H1 (cell line): ENCODE data around the gene MGRN1. TPM values are rescaled to one million over a fixed set of nuclear protein-coding genes. Genes with fewer than 3 reads are reported as not detected.

ENCODE experiments used
- CTCF ChIA-PET: fragments of 300-600 bp; sonication (Branson Sonifier 250); formaldehyde crosslinking; loops from one replicate; lab custom pipeline; 2021; ENCODE audit not compliant: partially characterized antibody; lab: Charles Lee
- POLR2A ChIA-PET: fragments of 300-600 bp; sonication (Branson Sonifier 250); formaldehyde crosslinking; loops from one replicate; lab custom pipeline; 2021; ENCODE audit warnings: inconsistent platforms; ENCODE audit not compliant: partially characterized antibody; lab: Charles Lee
- DNase-seq, 2 experiments: peaks; one replicate each; pipeline versions ENCODE4 v3.0.0 to v3.0.0-alpha.2; 2010 to 2022; ENCODE audit warnings: low spot score in 2 of 2, low read depth in 1 of 2, mixed read lengths in 1 of 2
- FAIRE-seq: peaks from 2 replicates; lab custom pipeline; 2011; peaks lifted over from hg19 to GRCh38; lab: Jason Lieb, UNC
- H2AFZ ChIP-seq: 2 replicates; pipeline ENCODE4 v1.8.1; 2012; ENCODE audit warnings: low read length, inconsistent platforms
- H2AK5ac ChIP-seq: 2 replicates; pipeline ENCODE4 v1.6.1; 2013; ENCODE audit warnings: low read depth, low read length
- H2BK120ac ChIP-seq: replicated peaks from 2 replicates; pipeline ENCODE3; 2013; ENCODE audit warnings: low read depth, low read length, inconsistent platforms
- H2BK12ac ChIP-seq: 2 replicates; pipeline ENCODE4 v1.6.1; 2013; ENCODE audit warnings: low read depth, low read length
- H2BK15ac ChIP-seq: 2 replicates; pipeline ENCODE4 v1.6.1; 2013; ENCODE audit warnings: low read length
- H2BK20ac ChIP-seq: 2 replicates; pipeline ENCODE4 v1.6.1; 2013; ENCODE audit warnings: low read length
- H2BK5ac ChIP-seq: 2 replicates; pipeline ENCODE4 v1.6.1; 2013; ENCODE audit warnings: low read depth, low read length
- H3K14ac ChIP-seq: 2 replicates; pipeline ENCODE4 v1.6.1; 2013; ENCODE audit warnings: inconsistent platforms; ENCODE audit not compliant: insufficient read length
- H3K18ac ChIP-seq: 2 replicates; pipeline ENCODE4 v1.6.1; 2013; ENCODE audit warnings: low read length; ENCODE audit errors: extremely low read depth
- H3K23ac ChIP-seq: 2 replicates; pipeline ENCODE4 v1.6.1; 2013; ENCODE audit warnings: inconsistent platforms; ENCODE audit not compliant: insufficient read length
- H3K23me2 ChIP-seq: 2 replicates; pipeline ENCODE4 v1.6.1; 2013; ENCODE audit warnings: low read depth, low read length
- H3K27ac ChIP-seq: 2 replicates; pipeline ENCODE4 v1.6.1; 2011; ENCODE audit warnings: low read depth, low read length, inconsistent platforms
- H3K27me3 ChIP-seq, 4 experiments: replicated peaks in 1 of 4; 1 replicate in 1 of 4; 2 replicates in 3 of 4; pipeline versions ENCODE4 v1.6.1 to v1.8.1; 2011 to 2013; ENCODE audit warnings: low read length in 3 of 4, mild to moderate bottlenecking in 3 of 4, inconsistent platforms in 2 of 4, mixed read lengths in 2 of 4, moderate library complexity in 1 of 4; ENCODE audit not compliant: control insufficient read depth in 3 of 4, insufficient read depth in 3 of 4; ENCODE audit errors: extremely low read depth in 1 of 4
- H3K36me3 ChIP-seq, 4 experiments: 2 replicates each; pipeline versions ENCODE4 v1.6.1 to v1.8.1; 2011 to 2013; ENCODE audit warnings: mild to moderate bottlenecking in 4 of 4, low read length in 3 of 4, moderate library complexity in 2 of 4, control low read depth in 1 of 4, inconsistent platforms in 1 of 4; ENCODE audit not compliant: insufficient read depth in 4 of 4, control insufficient read depth in 2 of 4
- H3K4ac ChIP-seq: replicated peaks from 2 replicates; pipeline ENCODE3; 2013; ENCODE audit warnings: low read length, low read depth, mixed read lengths, inconsistent platforms; ENCODE audit not compliant: insufficient read length
- H3K4me1 ChIP-seq, 4 experiments: replicated peaks in 1 of 4; 1 replicate in 1 of 4; 2 replicates in 3 of 4; pipeline versions ENCODE4 v1.6.1 to v1.8.1; 2011 to 2013; ENCODE audit warnings: low read length in 3 of 4, inconsistent platforms in 2 of 4, mixed read lengths in 1 of 4; ENCODE audit not compliant: insufficient read depth in 4 of 4, control insufficient read depth in 3 of 4
- H3K4me2 ChIP-seq, 2 experiments: 2 replicates each; pipeline versions ENCODE4 v1.6.1 to v1.8.1; 2011 to 2013; ENCODE audit warnings: low read depth in 2 of 2, low read length in 2 of 2, control low read depth in 1 of 2, inconsistent platforms in 1 of 2, mild to moderate bottlenecking in 1 of 2; ENCODE audit not compliant: insufficient read depth in 1 of 2
- H3K4me3 ChIP-seq, 4 experiments: fragments of 200-600, 300-600 bp in 1 of 4; sonication (generic), shearing (Covaris generic), sonication (Bioruptor Twin) in 1 of 4; 2 replicates each; pipeline versions ENCODE4 v1.5.1 to v1.8.1; 2011 to 2016; ENCODE audit warnings: low read length in 4 of 4, low read depth in 3 of 4, control low read depth in 2 of 4, inconsistent platforms in 2 of 4, mild to moderate bottlenecking in 2 of 4, mixed read lengths in 1 of 4, moderate library complexity in 1 of 4; ENCODE audit not compliant: insufficient read depth in 2 of 4; ENCODE audit errors: extremely low read depth in 1 of 4
- H3K56ac ChIP-seq: replicated peaks from 2 replicates; pipeline ENCODE3; 2013; ENCODE audit warnings: low read depth, mild to moderate bottlenecking, mixed read lengths, low read length, inconsistent platforms; ENCODE audit not compliant: insufficient read length
- H3K79me1 ChIP-seq: 2 replicates; pipeline ENCODE4 v1.6.1; 2013; ENCODE audit warnings: low read depth, low read length, control low read depth
- H3K79me2 ChIP-seq, 2 experiments: 2 replicates each; pipeline versions ENCODE4 v1.6.1 to v1.8.1; 2012 to 2013; ENCODE audit warnings: low read length in 2 of 2, mild to moderate bottlenecking in 2 of 2, inconsistent platforms in 1 of 2; ENCODE audit not compliant: insufficient read depth in 2 of 2, control insufficient read depth in 1 of 2
- H3K9ac ChIP-seq, 4 experiments: replicated peaks in 1 of 4; 1 replicate in 1 of 4; 2 replicates in 3 of 4; pipeline versions ENCODE4 v1.6.1 to v1.8.1; 2011 to 2013; ENCODE audit warnings: low read depth in 3 of 4, low read length in 3 of 4, control low read depth in 2 of 4, mild to moderate bottlenecking in 2 of 4, moderate library complexity in 2 of 4, inconsistent platforms in 1 of 4; ENCODE audit errors: extremely low read depth in 1 of 4
- H3K9me3 ChIP-seq, 2 experiments: 2 replicates each; pipeline versions ENCODE4 v1.6.1 to v1.8.1; 2012 to 2013; ENCODE audit warnings: mild to moderate bottlenecking in 2 of 2, moderate library complexity in 2 of 2, control low read depth in 1 of 2, inconsistent platforms in 1 of 2, low read depth in 1 of 2, low read length in 1 of 2, mixed read lengths in 1 of 2; ENCODE audit not compliant: insufficient read depth in 2 of 2
- H4K20me1 ChIP-seq, 2 experiments: replicated peaks in 1 of 2; 2 replicates each; pipeline versions ENCODE3 to v1.8.1; 2011 to 2013; ENCODE audit warnings: inconsistent platforms in 2 of 2, low read length in 2 of 2, mild to moderate bottlenecking in 1 of 2; ENCODE audit not compliant: insufficient read depth in 2 of 2, control insufficient read depth in 1 of 2
- H4K5ac ChIP-seq: 2 replicates; pipeline ENCODE4 v1.6.1; 2013; ENCODE audit warnings: low read length, low read depth, mixed read lengths, inconsistent platforms; ENCODE audit not compliant: insufficient read length
- H4K8ac ChIP-seq: 2 replicates; pipeline ENCODE4 v1.8.0; 2013; ENCODE audit warnings: mild to moderate bottlenecking, moderate library complexity, low read length, inconsistent platforms; ENCODE audit not compliant: insufficient read depth; ENCODE audit errors: extremely low read depth
- H4K91ac ChIP-seq: replicated peaks from 2 replicates; pipeline ENCODE3; 2013; ENCODE audit warnings: low read length, mixed read lengths, inconsistent platforms; ENCODE audit not compliant: insufficient read length
- GTF2F1 ChIP-seq: IDR thresholded peaks from 2 replicates; pipeline ENCODE4 v1.6.1; 2012; ENCODE audit warnings: low read depth, low read length, improper control_type of control experiment, borderline replicate concordance
- POLR2A ChIP-seq, 2 experiments: IDR thresholded peaks; 1 replicate in 1 of 2; 2 replicates in 1 of 2; pipeline ENCODE4 v1.6.1; 2011; ENCODE audit warnings: low read depth in 2 of 2, low read length in 2 of 2, mild to moderate bottlenecking in 2 of 2; ENCODE audit errors: control extremely low read depth in 1 of 2
- POU5F1 ChIP-seq: IDR thresholded peaks from 2 replicates; pipeline ENCODE4 v1.6.1; 2011; ENCODE audit warnings: low read depth, mild to moderate bottlenecking, low read length, moderate library complexity
- RAD21 ChIP-seq, 2 experiments: IDR thresholded peaks in 1 of 2; conservative IDR thresholded peaks in 1 of 2; 2 replicates each; pipeline ENCODE4 v1.6.1; 2011; ENCODE audit warnings: low read depth in 2 of 2, low read length in 2 of 2, improper control_type of control experiment in 1 of 2, inconsistent platforms in 1 of 2, mild to moderate bottlenecking in 1 of 2, moderate library complexity in 1 of 2
- SIX5 ChIP-seq: IDR thresholded peaks from 2 replicates; pipeline ENCODE4 v1.6.1; 2011; ENCODE audit warnings: mild to moderate bottlenecking, low read depth, low read length
- SP4 ChIP-seq: IDR thresholded peaks from 2 replicates; pipeline ENCODE4 v1.6.1; 2012; ENCODE audit warnings: low read length, inconsistent platforms
- WGBS, 2 experiments: shearing (Covaris generic) in 1 of 2; methylation state at CpG; one replicate each; pipeline versions ENCODE4 v1.1.6 to v1.1.7; 2013 to 2015; ENCODE audit warnings: low lambda C conversion rate in 2 of 2, mixed read lengths in 2 of 2, inconsistent platforms in 1 of 2, low coverage in 1 of 2, missing lambda C conversion rate in 1 of 2; ENCODE audit not compliant: insufficient replicate concordance in 2 of 2, insufficient coverage in 1 of 2, insufficient read length in 1 of 2; ENCODE audit errors: extremely low coverage in 1 of 2, missing lambda C conversion rate in 1 of 2; 5-methylcytosine and 5-hydroxymethylcytosine counted together
- polyA plus RNA-seq, 7 experiments: library from polyadenylated mRNA; depleted of rRNA in 3 of 7; stranded (reverse) in 5 of 7; unstranded in 2 of 7; fragments of >200 nt in 5 of 7; fragments of 200-250 nt in 2 of 7; gene quantifications; 1 replicate in 5 of 7; 2 replicates in 1 of 7; 4 replicates in 1 of 7; pipeline versions ENCODE4 v1.2.1 to v1.2.3, GENCODE V29; 2011 to 2013; ENCODE audit warnings: missing spikeins in 2 of 7, mixed read lengths in 2 of 7
- total RNA-seq: library from RNA; stranded (reverse); fragmentation: NEBNext Ultra II Directional; extraction: Animal tissue kit (Norgen Biotek cat#: 25700); gene quantifications from 2 replicates; pipeline ENCODE4 v1.2.1, GENCODE V29; 2021

Gene MGRN1
- total and polyA plus RNA-seq, 2 of the 8 experiments (the other 6 are each of a cell fraction or from before 2014, with no cell fraction given): 15.0 to 82.3 TPM

DNA sequence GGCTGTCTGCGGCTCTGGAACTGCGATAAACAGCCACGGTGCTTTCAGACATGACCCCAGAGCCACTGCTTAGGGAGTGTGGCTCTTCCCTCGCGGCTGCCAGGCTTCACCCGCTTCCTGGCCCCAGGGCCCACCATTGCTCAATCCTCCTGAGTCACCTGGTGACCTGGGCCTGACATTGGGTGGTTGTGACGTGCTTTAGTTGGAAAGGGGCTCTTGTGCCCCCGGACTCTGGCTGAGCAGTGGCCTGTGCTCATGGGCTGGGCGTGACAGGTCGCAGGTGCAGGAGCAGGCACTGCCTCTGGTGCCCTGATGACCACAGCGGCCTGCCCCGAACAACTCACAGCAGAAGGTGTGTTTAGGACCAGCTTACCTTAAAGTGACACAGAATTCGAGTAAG, 60.1 kb downstream of the MGRN1 start:
- DNase-seq (no peak), FAIRE-seq (no peak)
- H3K4me2 ChIP-seq: no peak overlapping the region
- ChIA-PET CTCF (interaction anchor here (1.0 to 1.9 kb wide), 2 partner anchors 59 to 167 kb away, joined by 3 to 5 read pairs; no protein-coding TSS in a partner anchor), POLR2A (interaction anchor here (1.1 to 1.3 kb wide), 2 partner anchors 8 to 45 kb away, joined by 3 to 6 read pairs; partner anchors contain the start of gene NUDT16L1)
- H3K36me3 ChIP-seq: peaks cover 2 to 18% (median 7%) of the 10 kb centered on the region in 4 experiments; a peak in 5 of 8 replicates
- no peak overlapping the region for H2AFZ ChIP-seq
- no peak overlapping the region for H2BK20ac ChIP-seq
- H2BK5ac ChIP-seq: no peak overlapping the region
- H3K79me2 ChIP-seq: no peaks in the 10 kb centered on the region
- H3K9ac ChIP-seq: no peak overlapping the region
- no peak overlapping the region for H3K18ac ChIP-seq
- H2BK15ac ChIP-seq: no peak overlapping the region
- no peaks in the 10 kb centered on the region for H3K23me2 ChIP-seq
- no peak overlapping the region for H3K27ac ChIP-seq
- no peak overlapping the region for H2BK12ac ChIP-seq
- H4K20me1 ChIP-seq: peaks cover 0 to 7% of the 10 kb centered on the region in 2 experiments
- WGBS, 2 experiments: 92% methylated on average over 13 of the region's 13 CpGs; no CpG with 5 or more reads in 1 of the 2 experiments
- no peaks in the 10 kb centered on the region for H3K79me1 ChIP-seq
- H2BK120ac ChIP-seq: no peak overlapping the region
- no peak overlapping the region for H3K4me3 ChIP-seq
- no peak overlapping the region for H4K91ac ChIP-seq
- no peak overlapping the region for H3K23ac ChIP-seq
- H4K5ac ChIP-seq: no peak overlapping the region
- H3K4ac ChIP-seq: no peak overlapping the region
- no peak overlapping the region for H3K56ac ChIP-seq
- TF ChIP-seq SIX5 (no peak), RAD21 (IDR thresholded peaks at IDR 0.05 in 1 of 2, conservative IDR thresholded peaks at IDR 0.05 in 1 of 2; ENCODE audit: low read depth in 2 of 2, low read length in 2 of 2) (no peak), POU5F1 (no peak), SP4 (no peak), GTF2F1 (no peak), POLR2A (IDR thresholded peaks at IDR 0.05; ENCODE audit: control extremely low read depth in 1 of 2, low read depth in 2 of 2, low read length in 2 of 2) (no peak)
- H3K9me3 ChIP-seq: no peaks in the 10 kb centered on the region
- H3K27me3 ChIP-seq: no peaks in the 10 kb centered on the region
- no peak overlapping the region for H4K8ac ChIP-seq
- no peak overlapping the region for H3K14ac ChIP-seq
- H2AK5ac ChIP-seq: no peak overlapping the region
- H3K4me1 ChIP-seq: no peaks in the 10 kb centered on the region
